GM19467 (cell line): ENCODE measurements around the gene INTS3.
A peak's percentile ranks its signal among the peaks of the same experiment; 100 is the strongest.
"Not testable (repeated sequence)": the region's sequence is repeated elsewhere in the genome, so short reads cannot be mapped to it uniquely, and the experiment has no call there.

ENCODE experiments used
- ATAC-seq: cut with Tn5 transposase; IDR thresholded peaks from one replicate; pipeline ENCODE4 v1.9.1; 2021; ENCODE audit warnings: mild to moderate bottlenecking, moderate library complexity; ENCODE audit not compliant: unreplicated experiment

INTS3 gene

GRCh38 chr1:153754266-153754665 is 26.4 kb downstream of the INTS3 start:
- ATAC-seq = no peak

GRCh38 chr1:153760440-153760839 is 32.6 kb downstream of the INTS3 start:
- ATAC-seq = no peak

GRCh38 chr1:153763365-153764225 is 35.7 kb downstream of the INTS3 start:
- no peak for ATAC-seq

- no peak for ATAC-seq
These were observed 36.5 kb downstream of the INTS3 start for GRCh38 chr1:153764310-153764709.

GRCh38 chr1:153766663-153767062 is 38.8 kb downstream of the INTS3 start:
- ATAC-seq = not testable (repeated sequence)

GRCh38 chr1:153767519-153767918 is 39.7 kb downstream of the INTS3 start:
- ATAC-seq = no peak

GRCh38 chr1:153768316-153769181 is 40.7 kb downstream of the INTS3 start:
- no peak for ATAC-seq

GRCh38 chr1:153769221-153769620 is 41.4 kb downstream of the INTS3 start:
- no peak for ATAC-seq

GRCh38 chr1:153770797-153771196 is 42.9 kb downstream of the INTS3 start:
- no peak for ATAC-seq

- ATAC-seq = no peak
These were observed 43.4 kb downstream of the INTS3 start for GRCh38 chr1:153771261-153771660.

- no peak for ATAC-seq
These were observed 44.2 kb downstream of the INTS3 start for GRCh38 chr1:153771841-153772593.

- no peak for ATAC-seq
These were observed 45.5 kb downstream of the INTS3 start for GRCh38 chr1:153773096-153773921.

- no peak for ATAC-seq
These were observed 46.3 kb downstream of the INTS3 start for GRCh38 chr1:153774026-153774595.

- peak; percentile 14 for ATAC-seq
These were observed 47.1 kb downstream of the INTS3 start, which contains the start of gene SLC27A3 for GRCh38 chr1:153774780-153775457. Gene SLC27A3 (plus strand): TSS chr1:153775407. CDS start chr1:153775498, 91 bp downstream.

- ATAC-seq = peak; percentile 54
These were observed 47.8 kb downstream of the INTS3 start for GRCh38 chr1:153775458-153776327.

- ATAC-seq = no peak
These were observed 48.5 kb downstream of the INTS3 start for GRCh38 chr1:153776352-153776751.

GRCh38 chr1:153776845-153777370 is 49.1 kb downstream of the INTS3 start:
- no peak for ATAC-seq

GRCh38 chr1:153777648-153778047 is 49.8 kb downstream of the INTS3 start:
- no peak for ATAC-seq
